Vagina (tissue), 2 donors: ENCODE data around the gene CD22.

Source experiments
- CTCF ChIP-seq, 3 experiments: fragments of 450-650 bp in 2 of 3; fragments of 200-600 bp in 1 of 3; sonication (generic) in 1 of 3; IDR thresholded peaks; one replicate each; pipeline ENCODE4 v1.5.1; 2017 to 2019; ENCODE audit warnings: antibody characterized with exemption in 3 of 3, mild to moderate bottlenecking in 2 of 3, moderate library complexity in 2 of 3
- POLR2A ChIP-seq, 2 donors: fragments of 450-650 bp; IDR thresholded peaks; one replicate each; pipeline ENCODE4 v1.6.1; 2017; ENCODE audit warnings: antibody characterized with exemption in 2 of 2, mild to moderate bottlenecking in 2 of 2, moderate library complexity in 2 of 2
- POLR2AphosphoS5 ChIP-seq, 2 donors: sonication (generic); formaldehyde crosslinking; IDR thresholded peaks; one replicate each; pipeline ENCODE4 v1.9.0; 2017; ENCODE audit warnings: antibody characterized with exemption in 2 of 2, mild to moderate bottlenecking in 2 of 2, low read depth in 1 of 2; ENCODE audit not compliant: insufficient read depth in 1 of 2

- TF ChIP-seq POLR2A (IDR thresholded peaks at IDR 0.05) (no peak), CTCF (IDR thresholded peaks at IDR 0.05) (no peak), POLR2AphosphoS5 (IDR thresholded peaks at IDR 0.05; ENCODE audit: insufficient read depth in 1 of 2, low read depth in 1 of 2) (no peak)
Measured at GRCh38 chr19:35304036-35304435, 25.0 kb upstream of the CD22 start.
